Endodermal cell (in vitro differentiated cells): Measurements from ENCODE around the gene FAM81A. TPM values are rescaled to one million over a fixed set of nuclear protein-coding genes. Genes with fewer than 3 reads are reported as not detected.

Experiments used
- DNase-seq: peaks from one replicate; pipeline ENCODE4 v3.0.0-alpha.2; 2017
- H3K27ac ChIP-seq: 2 replicates; pipeline ENCODE4 v1.5.1; 2013; ENCODE audit warnings: mild to moderate bottlenecking, low read depth, low read length, moderate library complexity
- H3K27me3 ChIP-seq: 2 replicates; pipeline ENCODE4 v1.6.1; 2013; ENCODE audit warnings: mild to moderate bottlenecking, low read length, moderate library complexity; ENCODE audit not compliant: insufficient read depth, control insufficient read depth, poor library complexity, severe bottlenecking
- H3K36me3 ChIP-seq: 2 replicates; pipeline ENCODE4 v1.7.0; 2013; ENCODE audit warnings: mild to moderate bottlenecking, low read length, moderate library complexity; ENCODE audit not compliant: control insufficient read depth, insufficient read depth
- H3K4me1 ChIP-seq: one replicate; pipeline ENCODE4 v1.7.0; 2013; ENCODE audit warnings: low read length; ENCODE audit not compliant: control insufficient read depth, insufficient read depth
- H3K4me3 ChIP-seq: 2 replicates; pipeline ENCODE4 v1.5.1; 2013; ENCODE audit warnings: mild to moderate bottlenecking, low read length, moderate library complexity
- H3K9ac ChIP-seq: 2 replicates; pipeline ENCODE4 v1.6.1; 2013; ENCODE audit warnings: mild to moderate bottlenecking, low read length, moderate library complexity; ENCODE audit not compliant: poor library complexity, severe bottlenecking; ENCODE audit errors: extremely low read depth
- H3K9me3 ChIP-seq: 2 replicates; pipeline ENCODE4 v1.6.1; 2013; ENCODE audit warnings: mild to moderate bottlenecking, low read length, moderate library complexity; ENCODE audit not compliant: control insufficient read depth
- H3K27ac Mint-ChIP-seq: 2 replicates; pipeline ENCODE4 v1.8.0; 2020; ENCODE audit warnings: mixed read lengths
- H3K27me3 Mint-ChIP-seq: 2 replicates; pipeline ENCODE4 v1.8.0; 2021; ENCODE audit warnings: mild to moderate bottlenecking, mixed read lengths; ENCODE audit not compliant: insufficient read depth
- H3K36me3 Mint-ChIP-seq: 2 replicates; pipeline ENCODE4 v1.8.0; 2020; ENCODE audit warnings: low read depth, mixed read lengths
- H3K4me1 Mint-ChIP-seq: 2 replicates; pipeline ENCODE4 v1.8.0; 2020; ENCODE audit warnings: mixed read lengths
- H3K4me3 Mint-ChIP-seq: 2 replicates; pipeline ENCODE4 v1.8.0; 2020; ENCODE audit warnings: mild to moderate bottlenecking, moderate library complexity, mixed read lengths
- H3K9me3 Mint-ChIP-seq: 2 replicates; pipeline ENCODE4 v1.8.0; 2020; ENCODE audit warnings: mild to moderate bottlenecking, mixed read lengths
- CTCF ChIP-seq: fragments of 200-600 bp; sonication (generic); conservative IDR thresholded peaks from 2 replicates; pipeline ENCODE4 v1.5.0; 2021; ENCODE audit warnings: antibody characterized with exemption, mild to moderate bottlenecking
- WGBS, 2 experiments: methylation state at CpG; one replicate each; pipeline versions ENCODE4 v1.1.5 to v1.1.7; 2013; ENCODE audit warnings: missing lambda C conversion rate in 2 of 2, mixed read lengths in 1 of 2; ENCODE audit not compliant: insufficient coverage in 1 of 2, insufficient read length in 1 of 2; 5-methylcytosine and 5-hydroxymethylcytosine counted together
- total RNA-seq, 2 donors: library from RNA; stranded (reverse); fragmentation: NEBNext Ultra II Directional in 1 of 2; extraction: Animal tissue kit (Norgen Biotek cat#: 25700) in 1 of 2; gene quantifications; 2 replicates in 1 of 2; 3 replicates in 1 of 2; pipeline ENCODE4 v1.2.1, GENCODE V29; 2021

Gene FAM81A
- total RNA-seq, 2 donors from 2014 or later = 0.35 to 0.88 TPM

GRCh38 chr15:59540654-59541053 is 102.7 kb downstream of the FAM81A start:
- 100% methylated on average over 2 of the region's 3 CpGs; no CpG with 5 or more reads in 1 of the 2 experiments for WGBS, 2 experiments
- no peak overlapping the region for H3K27ac ChIP-seq
- no peak overlapping the region for H3K4me3 Mint-ChIP-seq
- H3K9me3 ChIP-seq = no peaks in the 10 kb centered on the region
- no peaks in the 10 kb centered on the region for H3K36me3 ChIP-seq
- no peaks in the 10 kb centered on the region for H3K9me3 Mint-ChIP-seq
- no peak for TF ChIP-seq CTCF
- H3K4me1 Mint-ChIP-seq = peaks cover 13% of the 10 kb centered on the region
- no peak overlapping the region for H3K4me3 ChIP-seq
- no peak overlapping the region for H3K27ac Mint-ChIP-seq
- DNase-seq = no peak
- no peaks in the 10 kb centered on the region for H3K27me3 ChIP-seq
- no peak overlapping the region for H3K9ac ChIP-seq
- H3K36me3 Mint-ChIP-seq = no peaks in the 10 kb centered on the region
- no peaks in the 10 kb centered on the region for H3K4me1 ChIP-seq
- H3K27me3 Mint-ChIP-seq = peaks cover 32% of the 10 kb centered on the region

GRCh38 chr15:59541750-59542149 is 103.8 kb downstream of the FAM81A start:
- TF ChIP-seq CTCF = no peak
- Histone ChIP-seq H3K4me3 (no peak overlapping the region), H3K27me3 (no peaks in the 10 kb centered on the region), H3K9ac (no peak overlapping the region), H3K27ac (no peak overlapping the region), H3K36me3 (no peaks in the 10 kb centered on the region), H3K9me3 (no peaks in the 10 kb centered on the region), H3K4me1 (peaks cover 9% of the 10 kb centered on the region)
- Mint-ChIP-seq H3K27me3 (peaks cover 27% of the 10 kb centered on the region), H3K27ac (no peak overlapping the region), H3K36me3 (no peaks in the 10 kb centered on the region), H3K9me3 (no peaks in the 10 kb centered on the region), H3K4me3 (no peak overlapping the region), H3K4me1 (peaks cover 24% of the 10 kb centered on the region)
- WGBS, 2 experiments = 86 to 90% methylated on average over 7 to 8 of the region's 8 CpGs
- DNase-seq = no peak

- Histone ChIP-seq H3K9ac (no peak overlapping the region), H3K36me3 (no peaks in the 10 kb centered on the region), H3K27me3 (no peaks in the 10 kb centered on the region), H3K4me3 (no peak overlapping the region), H3K27ac (no peak overlapping the region), H3K9me3 (peaks cover 11% of the 10 kb centered on the region), H3K4me1 (peaks cover 9% of the 10 kb centered on the region)
- H3K36me3 Mint-ChIP-seq = no peaks in the 10 kb centered on the region
- H3K4me1 Mint-ChIP-seq = peaks cover 36% of the 10 kb centered on the region
- H3K4me3 Mint-ChIP-seq = no peak overlapping the region
- TF ChIP-seq CTCF = no peak
- H3K27me3 Mint-ChIP-seq = peaks cover 32% of the 10 kb centered on the region
- peaks cover 15% of the 10 kb centered on the region for H3K9me3 Mint-ChIP-seq
- peak overlapping the region; percentile 53 for H3K27ac Mint-ChIP-seq
- no peak for DNase-seq
- WGBS, 2 experiments = 91% methylated on average over 6 to 9 of the region's 9 CpGs
Measured at GRCh38 chr15:59543721-59544547, 105.9 kb downstream of the FAM81A start.
